MM.1S (cell line): Measurements from ENCODE around the gene CCL1.

Experiments
- CTCF ChIP-seq: fragments of 300-600 bp; sonication (generic); IDR thresholded peaks from 2 replicates; pipeline ENCODE4 v1.5.1; 2016; ENCODE audit warnings: antibody characterized with exemption, low read length, mixed read lengths
- EZH2 ChIP-seq: fragments of 300-600 bp; sonication (generic); optimal IDR thresholded peaks from 2 replicates; pipeline ENCODE3; 2017; ENCODE audit warnings: low read depth, mild to moderate bottlenecking, antibody characterized with exemption, low read length, mixed read lengths
- EZH2phosphoT487 ChIP-seq: fragments of 300-600 bp; sonication (generic); IDR thresholded peaks from 2 replicates; pipeline ENCODE4 v1.6.1; 2018; ENCODE audit warnings: antibody characterized with exemption, low read length

- TF ChIP-seq CTCF (no peak), EZH2 (no peak), EZH2phosphoT487 (no peak)
These were observed 8.4 kb downstream of the CCL1 start for GRCh38 chr17:34354637-34355036.
